Medulla oblongata (tissue), 1 donor: ENCODE data around the gene SCN4A.
"Not testable (repeated sequence)": the region's sequence is repeated elsewhere in the genome, so short reads cannot be mapped to it uniquely, and the experiment has no call there.

ENCODE experiments used
- DNase-seq: peaks from one replicate; pipeline ENCODE4 v3.0.0-alpha.2; 2015; ENCODE audit errors: extremely low spot score

The SCN4A gene

GRCh38 chr17:63984651-63985386 lies 12.1 kb upstream of the SCN4A start:
- DNase-seq = no peak

GRCh38 chr17:63984236-63984635 lies 11.5 kb upstream of the SCN4A start:
- no peak for DNase-seq

- DNase-seq = peak; percentile 30
Observed at GRCh38 chr17:63983320-63983719, 10.6 kb upstream of the SCN4A start.

DNA sequence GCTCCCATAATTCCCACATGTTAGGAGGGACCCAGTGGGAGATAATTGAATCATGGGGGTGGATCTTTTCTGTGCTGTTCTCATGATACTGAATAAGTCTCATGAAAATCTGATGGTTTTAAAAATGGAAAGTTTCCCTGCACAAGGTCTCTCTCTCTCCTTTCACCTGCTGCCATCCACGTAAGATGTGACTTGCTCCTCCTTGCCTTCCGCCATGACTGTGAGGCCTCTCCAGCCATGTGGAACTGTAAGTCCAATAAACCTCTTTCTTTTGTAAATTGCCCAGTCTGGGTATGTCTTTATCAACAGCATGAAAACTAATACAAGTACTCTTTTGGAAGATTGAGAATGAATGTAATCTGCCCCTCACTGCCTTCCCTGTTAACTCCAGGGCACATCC lies 9.9 kb upstream of the SCN4A start:
- not testable (repeated sequence) for DNase-seq

DNA sequence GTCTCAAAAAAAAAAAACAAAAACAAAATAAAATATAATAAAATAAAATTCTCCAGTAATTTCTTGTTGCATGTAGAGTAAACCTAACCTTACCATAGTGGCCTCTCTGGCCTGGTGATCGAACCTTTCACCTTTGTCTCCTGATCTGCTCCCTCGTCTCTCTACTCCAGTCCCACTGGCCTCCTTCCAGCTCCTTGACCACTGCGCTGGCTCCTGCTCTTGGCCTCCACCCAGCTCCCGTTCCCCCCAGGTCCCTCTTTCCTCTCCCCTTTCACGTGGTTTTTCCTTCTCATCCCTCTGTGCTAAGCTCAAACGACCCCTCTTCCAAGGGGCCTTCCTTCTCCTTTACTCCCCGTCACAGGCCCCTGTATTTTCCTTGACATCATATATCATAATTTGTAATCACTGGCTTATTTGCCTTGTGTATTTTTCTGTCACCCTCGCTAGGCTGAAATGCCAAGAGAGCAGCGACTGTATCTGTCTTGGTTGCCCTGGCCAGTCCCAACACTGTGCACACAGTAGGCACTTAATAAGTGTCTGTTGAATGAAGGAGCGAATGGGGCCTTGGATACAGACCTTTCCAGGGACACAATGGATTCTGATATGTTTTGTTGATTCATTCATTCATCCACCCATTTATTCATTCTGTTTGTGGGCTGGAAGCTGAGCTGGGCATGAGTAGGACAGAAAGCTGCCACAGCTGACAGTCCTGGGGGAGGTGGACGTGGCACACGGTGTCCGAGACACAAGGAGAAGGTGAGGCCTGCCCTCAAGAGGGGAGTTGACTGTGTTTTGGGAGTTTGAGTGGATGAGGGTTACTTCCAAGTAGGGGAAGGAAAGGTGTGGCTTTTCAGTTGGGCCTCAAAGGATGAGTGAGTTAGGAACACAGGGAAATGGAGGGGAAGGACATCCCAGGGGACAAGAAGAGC lies 5.8 kb upstream of the SCN4A start:
- no peak for DNase-seq

GRCh38 chr17:63976702-63977101 lies 4.0 kb upstream of the SCN4A start:
- DNase-seq = no peak

GRCh38 chr17:63975541-63976092 lies 2.9 kb upstream of the SCN4A start:
- no peak for DNase-seq

GRCh38 chr17:63974594-63975192 lies 2.0 kb upstream of the SCN4A start:
- no peak for DNase-seq

- no peak for DNase-seq
Observed at GRCh38 chr17:63973930-63974593, 1.3 kb upstream of the SCN4A start.

DNA sequence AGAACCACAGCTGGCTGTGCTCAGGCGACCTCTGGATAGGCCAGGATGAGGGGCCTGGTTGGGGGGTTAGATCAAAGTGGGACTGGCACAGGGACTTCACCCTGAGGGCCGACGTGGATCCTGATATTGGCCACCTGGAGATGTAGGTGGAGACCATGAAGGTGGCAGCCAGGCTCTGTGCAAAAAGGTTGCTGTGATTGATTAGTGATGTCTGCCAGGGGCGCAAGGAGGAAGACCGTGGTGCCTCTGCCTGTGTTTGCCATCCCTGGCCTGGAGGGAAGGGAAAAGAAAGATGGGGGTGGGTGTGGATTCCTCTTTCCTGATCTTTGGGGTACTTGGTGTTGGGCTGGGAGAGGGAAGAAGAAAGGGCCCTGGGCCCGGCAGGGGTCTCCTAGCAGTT lies 529 bp upstream of the SCN4A start:
- no peak for DNase-seq

DNA sequence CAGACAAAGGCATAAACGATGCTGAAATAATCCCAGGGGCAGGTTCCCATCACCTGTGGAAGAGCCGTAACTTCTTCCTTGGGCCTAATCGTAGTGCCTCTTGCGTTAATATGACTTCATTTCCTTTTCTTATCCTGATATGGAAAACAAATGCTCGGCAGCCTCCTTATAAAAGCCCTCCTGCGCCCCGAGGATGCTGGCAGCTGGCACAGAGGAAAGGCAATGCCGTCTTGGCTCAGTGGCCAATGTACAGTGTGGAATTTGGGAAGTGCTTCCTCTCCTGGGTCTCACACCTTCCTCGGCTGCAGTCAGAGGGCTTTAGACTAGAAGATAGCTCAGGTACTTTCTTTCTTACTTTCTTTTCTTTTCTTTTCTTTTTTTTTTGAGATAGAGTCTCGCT lies 3.4 kb downstream of the SCN4A start:
- DNase-seq = no peak

GRCh38 chr17:63967953-63968352 lies 4.8 kb downstream of the SCN4A start:
- DNase-seq = no peak

GRCh38 chr17:63966646-63967264 lies 6.0 kb downstream of the SCN4A start:
- DNase-seq = no peak

DNA sequence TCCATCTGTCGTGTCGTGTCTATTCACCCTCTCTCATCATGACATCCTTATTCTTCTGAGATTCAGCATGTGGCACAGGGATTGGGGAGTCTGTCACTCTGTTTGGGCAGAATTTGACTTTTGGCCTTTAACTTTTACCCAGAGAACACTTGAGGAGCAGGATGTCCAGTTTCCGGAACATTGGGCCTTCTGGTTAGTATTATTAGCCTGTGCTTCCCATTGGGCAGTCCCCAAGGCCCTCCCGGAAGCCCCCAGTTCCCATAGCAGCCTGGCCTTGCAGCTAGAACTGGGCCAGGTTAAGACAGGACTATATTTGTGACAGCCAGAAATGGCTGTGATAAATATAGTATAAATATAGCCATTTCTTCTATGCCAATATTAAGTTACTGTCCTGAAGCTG lies 9.6 kb downstream of the SCN4A start:
- DNase-seq = no peak

GRCh38 chr17:63962298-63962744 lies 10.4 kb downstream of the SCN4A start:
- DNase-seq = no peak

GRCh38 chr17:63961355-63962212 lies 11.1 kb downstream of the SCN4A start:
- no peak for DNase-seq

DNA sequence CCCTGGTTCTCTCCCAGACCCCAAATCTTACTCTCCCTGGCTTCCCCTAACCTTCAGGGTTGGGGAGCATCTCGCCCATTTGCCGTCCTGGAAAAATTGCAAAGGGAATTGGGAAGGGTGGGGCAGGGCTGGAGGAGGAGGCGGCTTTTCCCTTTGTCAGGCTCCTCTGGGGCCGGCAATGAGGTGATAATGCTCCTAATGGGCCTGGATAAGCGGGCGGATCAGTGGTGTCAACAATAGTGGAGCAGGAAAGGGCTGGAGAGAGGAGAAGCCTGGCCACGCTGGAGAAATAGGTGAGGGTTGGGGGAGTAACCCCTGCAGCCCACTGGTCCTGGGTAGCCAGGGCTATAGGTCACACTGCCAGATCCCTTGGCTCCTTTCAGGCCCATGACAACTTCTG lies 12.3 kb downstream of the SCN4A start:
- DNase-seq = no peak

GRCh38 chr17:63960006-63960405 lies 12.7 kb downstream of the SCN4A start:
- no peak for DNase-seq

DNA sequence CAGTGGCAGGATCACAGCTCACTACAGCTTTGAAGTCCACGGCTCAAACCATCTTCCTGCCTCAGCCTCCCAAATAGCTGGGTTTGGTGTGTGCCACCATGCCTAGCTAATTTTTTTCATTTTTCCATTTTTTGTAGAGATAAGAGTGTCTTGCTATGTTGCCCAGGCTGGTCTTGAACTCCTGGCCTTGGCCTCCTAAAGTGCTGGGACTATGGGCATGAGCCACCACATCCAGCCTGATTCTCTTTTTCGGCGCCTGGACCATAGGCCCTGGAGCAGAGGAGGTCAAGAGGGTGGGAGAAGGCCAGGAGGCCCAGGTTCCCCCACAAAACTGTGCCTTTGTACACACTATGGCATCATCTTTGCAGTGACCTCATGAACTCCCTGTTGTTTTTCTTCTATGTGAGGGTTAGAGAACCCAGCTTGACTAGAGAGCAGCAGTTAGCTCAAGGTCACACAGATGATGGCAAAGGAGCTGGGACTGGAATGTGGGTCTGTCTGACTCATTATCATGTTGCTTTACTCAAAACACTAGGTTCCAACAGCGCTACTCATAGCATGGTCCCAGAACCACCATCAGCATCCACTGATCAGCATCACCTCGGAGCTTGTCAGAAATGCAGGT lies 16.3 kb downstream of the SCN4A start:
- no peak for DNase-seq

GRCh38 chr17:63955791-63956190 lies 16.9 kb downstream of the SCN4A start:
- no peak for DNase-seq
